ENCODE measurements around the gene FAM184A.

Gene FAM184A

GRCh38 chr6:119060255-119060907, 18.1 kb downstream of the FAM184A start:
- DNase-seq (ENCODE audit: low spot score), result no peak
- in situ Hi-C loops (cut with MboI; ENCODE audit: low pct_unique_long_range_greater_than_20kb, low sequenced_read_pairs, unreplicated experiment), result no loop called here
- no peak for TF ChIP-seq CTCF (IDR thresholded peaks at IDR 0.05; ENCODE audit: extremely low read depth, insufficient read depth, missing control alignments)

- DNase-seq (ENCODE audit: low spot score), result no peak
Measured at GRCh38 chr6:119055069-119055468, 23.4 kb downstream of the FAM184A start.

GRCh38 chr6:119052987-119053386, 25.5 kb downstream of the FAM184A start:
- in situ Hi-C loops (cut with MboI; ENCODE audit: low pct_unique_long_range_greater_than_20kb, low sequenced_read_pairs, unreplicated experiment), result no loop called here
- DNase-seq (ENCODE audit: low spot score), result no peak

More at GRCh38 chr6:119055069-119055468, 23.4 kb downstream of the FAM184A start:
- in situ Hi-C loops (cut with MboI; ENCODE audit: low pct_unique_long_range_greater_than_20kb, low sequenced_read_pairs, unreplicated experiment), result no loop called here
- no peak for TF ChIP-seq CTCF (IDR thresholded peaks at IDR 0.05; ENCODE audit: extremely low read depth, insufficient read depth, missing control alignments)

GRCh38 chr6:119052292-119052889, 26.1 kb downstream of the FAM184A start:
- no peak for DNase-seq (ENCODE audit: low spot score)
- TF ChIP-seq CTCF (IDR thresholded peaks at IDR 0.05; ENCODE audit: extremely low read depth, insufficient read depth, missing control alignments), result no peak
- in situ Hi-C loops (cut with MboI; ENCODE audit: low pct_unique_long_range_greater_than_20kb, low sequenced_read_pairs, unreplicated experiment), result no loop called here

More at GRCh38 chr6:119052987-119053386, 25.5 kb downstream of the FAM184A start:
- no peak for TF ChIP-seq CTCF (IDR thresholded peaks at IDR 0.05; ENCODE audit: extremely low read depth, insufficient read depth, missing control alignments)

GRCh38 chr6:119044255-119044654, 34.2 kb downstream of the FAM184A start:
- no peak for TF ChIP-seq CTCF (IDR thresholded peaks at IDR 0.05; ENCODE audit: extremely low read depth, insufficient read depth, missing control alignments)
- in situ Hi-C loops (cut with MboI; ENCODE audit: low pct_unique_long_range_greater_than_20kb, low sequenced_read_pairs, unreplicated experiment), result no loop called here
- no peak for DNase-seq (ENCODE audit: low spot score)

GRCh38 chr6:119043783-119044182, 34.7 kb downstream of the FAM184A start:
- no peak for TF ChIP-seq CTCF (IDR thresholded peaks at IDR 0.05; ENCODE audit: extremely low read depth, insufficient read depth, missing control alignments)
- in situ Hi-C loops (cut with MboI; ENCODE audit: low pct_unique_long_range_greater_than_20kb, low sequenced_read_pairs, unreplicated experiment), result no loop called here
- DNase-seq (ENCODE audit: low spot score), result no peak

Measured in GM13977 (cell line).